Activated T-helper 1 cell treated with anti-CD3 and anti-CD28 coated beads, Interleukin-2, amount 50 U/mL, for 16 hours (primary cell): Measurements from ENCODE around the gene TSC22D3.
A peak's percentile ranks its signal among the peaks of the same experiment; 100 is the strongest.
"Not testable (repeated sequence)": the region's sequence is repeated elsewhere in the genome, so short reads cannot be mapped to it uniquely, and the experiment has no call there.

Experiments used
- DNase-seq, 2 donors: peaks; one replicate each; pipeline ENCODE4 v3.0.0-alpha.2; 2020; ENCODE audit warnings: low read depth in 1 of 2, low spot score in 1 of 2

TSC22D3 gene

GRCh38 chrX:107683124-107683895 lies 92.3 kb downstream of the TSC22D3 start:
- no peak for DNase-seq

GRCh38 chrX:107682256-107682655 lies 93.3 kb downstream of the TSC22D3 start:
- DNase-seq: no peak

- peak; percentile 30 to 42 for DNase-seq
These were observed 96.4 kb downstream of the TSC22D3 start for GRCh38 chrX:107678957-107679740.

GRCh38 chrX:107677909-107678308 lies 97.7 kb downstream of the TSC22D3 start:
- DNase-seq: no peak

GRCh38 chrX:107677501-107677901 lies 98.1 kb downstream of the TSC22D3 start:
- no peak for DNase-seq

GRCh38 chrX:107676559-107677378 lies 98.8 kb downstream of the TSC22D3 start:
- peak in 1 of 2 donors; percentile 41 for DNase-seq

- DNase-seq: no peak
These were observed 99.6 kb downstream of the TSC22D3 start for GRCh38 chrX:107675823-107676555.

- DNase-seq: no peak
These were observed 100.3 kb downstream of the TSC22D3 start for GRCh38 chrX:107675365-107675654.

- DNase-seq: peak in 1 of 2 donors; percentile 27
These were observed 100.9 kb downstream of the TSC22D3 start for GRCh38 chrX:107674480-107675364.

GRCh38 chrX:107673933-107674479 lies 101.6 kb downstream of the TSC22D3 start:
- peak; percentile 72 to 85 for DNase-seq

GRCh38 chrX:107673431-107673830 lies 102.2 kb downstream of the TSC22D3 start:
- DNase-seq: no peak

- peak; percentile 50 to 71 for DNase-seq
These were observed 102.6 kb downstream of the TSC22D3 start for GRCh38 chrX:107672955-107673378.

- not testable (repeated sequence) for DNase-seq
These were observed 104.3 kb downstream of the TSC22D3 start for GRCh38 chrX:107671256-107671655.

GRCh38 chrX:107669885-107670628 lies 105.5 kb downstream of the TSC22D3 start:
- DNase-seq: no peak

- no peak for DNase-seq
These were observed 106.3 kb downstream of the TSC22D3 start for GRCh38 chrX:107669261-107669660.

- DNase-seq: not testable (repeated sequence)
These were observed 106.9 kb downstream of the TSC22D3 start for GRCh38 chrX:107668710-107669109.

- DNase-seq: no peak
These were observed 108.2 kb downstream of the TSC22D3 start for GRCh38 chrX:107667426-107667825.

- no peak for DNase-seq
These were observed 108.7 kb downstream of the TSC22D3 start for GRCh38 chrX:107666931-107667330.
